HG03469 (cell line): ENCODE data around the gene MPO.

Source experiments
- ATAC-seq: cut with Tn5 transposase; IDR thresholded peaks from one replicate; pipeline ENCODE4 v1.9.1; 2021; ENCODE audit warnings: mild to moderate bottlenecking, moderate library complexity, moderate number of reproducible peaks; ENCODE audit not compliant: unreplicated experiment

The MPO gene

DNA sequence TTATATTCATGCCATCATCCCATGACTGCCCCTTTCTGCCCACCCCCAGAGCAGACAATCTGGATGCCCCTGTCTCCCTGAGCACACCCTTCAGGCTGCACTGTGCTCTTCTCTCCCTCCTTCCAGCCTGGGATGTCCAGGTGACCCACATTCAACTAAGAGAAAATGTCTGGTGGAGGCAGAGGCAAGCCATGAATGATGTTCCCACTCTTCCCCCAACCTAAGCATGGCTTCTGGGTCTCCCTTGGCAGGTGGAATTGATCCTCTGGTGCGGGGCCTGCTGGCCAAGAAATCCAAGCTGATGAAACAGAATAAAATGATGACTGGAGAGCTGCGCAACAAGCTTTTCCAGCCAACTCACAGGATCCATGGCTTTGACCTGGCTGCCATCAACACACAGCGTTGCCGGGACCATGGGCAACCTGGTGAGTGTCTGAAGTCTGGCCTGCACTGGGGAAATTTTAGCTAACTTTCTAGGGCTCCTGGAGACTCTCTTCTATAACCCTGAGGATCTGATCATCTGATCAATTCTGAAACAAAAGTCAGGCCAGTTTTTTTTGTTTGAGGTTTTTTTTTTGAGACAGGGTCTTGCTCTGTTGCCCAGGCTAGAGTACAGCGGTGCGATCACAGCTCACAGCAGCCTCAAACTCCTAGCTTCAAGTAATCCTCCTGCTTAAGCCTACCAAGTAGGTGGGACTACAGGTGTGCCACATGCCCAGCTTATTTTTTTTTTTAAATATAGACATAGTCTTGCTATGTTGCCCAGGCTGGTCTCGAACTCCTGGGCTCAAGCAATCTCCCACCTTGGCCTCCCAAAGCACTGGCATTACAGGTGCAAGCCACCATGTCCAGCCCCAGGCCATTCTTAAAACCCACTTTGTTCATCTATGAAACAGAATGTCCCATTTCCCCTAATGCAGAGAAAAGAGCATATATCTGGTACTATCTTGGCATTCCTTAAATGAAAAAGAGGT lies 14.5 kb downstream of the MPO start:
- ATAC-seq = no peak

DNA sequence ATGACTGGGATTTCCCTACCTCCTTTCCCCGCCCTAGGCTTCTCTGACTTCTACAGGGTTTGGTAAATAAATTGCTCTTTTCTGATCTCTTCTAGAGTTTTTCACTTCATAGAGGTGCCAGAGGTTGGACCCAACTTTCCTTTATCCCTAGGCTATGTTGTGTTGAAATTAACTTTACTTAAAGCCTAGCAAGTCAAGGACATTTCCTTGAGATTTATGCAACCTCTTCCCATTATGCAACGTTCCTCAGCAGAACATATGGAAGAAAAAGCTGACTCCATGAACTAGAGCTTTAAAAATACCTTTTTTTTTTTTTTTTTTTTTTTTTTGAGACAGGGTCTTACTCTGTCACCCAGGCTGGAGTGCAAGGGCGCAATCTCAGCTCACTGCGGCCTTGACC lies 15.5 kb downstream of the MPO start:
- ATAC-seq = no peak

DNA sequence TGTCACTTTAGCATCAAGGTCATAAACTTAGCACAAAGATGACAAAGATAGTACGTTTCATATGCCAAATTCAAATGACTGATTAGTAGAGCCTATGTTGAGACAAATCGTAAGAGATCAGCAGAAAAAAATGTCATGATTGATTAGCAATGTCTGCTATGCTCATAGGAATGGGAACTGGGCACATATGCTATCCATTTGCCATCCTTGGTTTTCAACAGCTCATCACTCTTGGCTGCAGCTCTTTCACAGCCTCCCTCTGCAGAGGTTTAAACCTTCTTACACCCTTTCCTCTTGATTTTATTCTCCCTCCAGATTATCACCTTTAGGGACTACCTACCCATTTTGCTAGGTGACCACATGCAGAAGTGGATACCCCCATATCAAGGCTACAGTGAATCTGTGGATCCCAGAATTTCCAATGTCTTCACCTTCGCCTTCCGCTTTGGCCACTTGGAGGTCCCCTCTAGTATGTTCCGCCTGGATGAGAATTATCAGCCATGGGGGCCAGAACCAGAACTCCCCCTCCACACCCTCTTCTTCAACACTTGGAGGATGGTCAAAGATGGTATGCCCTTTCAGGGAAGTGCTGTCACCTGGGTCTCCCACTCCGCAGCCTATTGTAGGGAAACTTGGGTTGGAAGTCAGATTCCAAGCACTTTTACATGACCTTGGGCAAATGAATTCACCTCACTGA lies 16.2 kb downstream of the MPO start:
- ATAC-seq = no peak

DNA sequence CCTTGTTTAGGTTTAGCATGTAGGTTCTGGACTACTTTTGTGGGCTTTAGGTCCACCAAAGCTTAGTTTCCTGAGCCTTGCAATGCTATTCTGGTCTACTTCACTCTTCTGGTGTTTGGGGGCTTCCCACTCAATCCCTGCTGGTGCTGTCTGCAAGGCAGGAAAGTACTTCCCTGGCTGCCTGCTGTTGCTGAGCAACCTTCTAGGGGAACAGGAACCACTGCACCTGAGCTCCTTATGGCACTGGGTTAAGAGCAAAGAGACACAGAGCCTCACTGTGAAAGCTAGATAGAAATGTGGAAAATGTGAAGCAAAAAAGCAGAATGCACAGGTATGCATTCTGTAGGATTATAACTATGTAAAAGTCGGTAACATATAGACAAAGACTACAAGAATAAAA lies 17.0 kb downstream of the MPO start:
- no peak for ATAC-seq

DNA sequence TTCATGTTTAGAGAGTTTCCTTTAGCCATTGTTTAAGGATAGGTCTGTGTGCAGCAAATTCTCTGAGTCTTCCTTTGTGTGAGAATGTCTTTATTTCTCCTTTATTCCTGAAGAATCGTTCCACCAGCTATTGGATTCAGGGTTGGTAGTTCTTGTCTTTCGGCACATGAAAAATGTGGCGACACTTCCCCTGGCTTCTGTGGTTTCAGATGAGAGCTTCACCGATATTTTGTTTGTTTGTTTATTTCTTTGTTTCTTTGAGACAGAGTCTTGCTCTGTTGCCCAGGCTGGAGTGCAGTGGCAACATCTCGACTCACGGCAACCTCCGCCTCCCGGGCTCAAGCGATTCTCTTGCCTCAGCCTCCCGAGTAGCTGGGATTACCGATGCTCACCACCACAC lies 18.6 kb downstream of the MPO start:
- ATAC-seq = no peak

DNA sequence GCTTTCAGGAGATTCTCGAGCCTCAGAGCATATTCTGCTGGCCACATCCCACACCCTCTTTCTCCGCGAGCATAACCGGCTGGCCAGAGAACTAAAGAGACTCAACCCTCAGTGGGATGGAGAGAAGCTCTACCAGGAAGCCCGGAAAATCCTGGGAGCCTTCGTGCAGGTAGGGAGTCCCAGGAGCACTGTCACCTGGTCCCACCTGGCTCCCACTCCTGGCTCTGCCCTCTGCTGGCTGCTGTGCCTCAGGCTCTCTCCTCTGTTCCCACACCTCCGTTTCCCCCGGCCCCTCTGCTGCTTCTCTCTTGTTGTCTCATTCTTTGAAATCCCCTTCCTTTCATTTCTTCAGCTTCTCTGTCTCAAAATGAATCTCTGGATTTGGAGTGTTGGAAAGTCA lies 25.9 kb downstream of the MPO start:
- no peak for ATAC-seq

DNA sequence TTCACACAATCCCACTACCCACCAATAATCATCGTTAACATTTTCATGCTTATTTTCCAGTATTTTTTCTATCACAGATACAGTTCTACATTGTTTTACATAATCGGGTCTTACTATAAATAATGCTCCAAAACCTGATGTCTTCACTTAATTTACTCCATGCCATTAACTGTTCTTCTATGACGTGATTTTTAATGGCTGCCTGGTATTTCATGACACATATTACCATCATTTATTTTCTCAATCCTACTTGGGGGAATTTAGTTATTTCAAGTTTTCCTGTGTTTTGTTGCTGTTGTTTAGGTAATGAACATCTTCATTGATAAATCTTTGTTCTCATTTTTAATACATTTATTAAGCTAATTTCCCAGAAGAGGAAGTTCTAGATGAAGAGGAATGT lies 27.7 kb downstream of the MPO start:
- no peak for ATAC-seq

DNA sequence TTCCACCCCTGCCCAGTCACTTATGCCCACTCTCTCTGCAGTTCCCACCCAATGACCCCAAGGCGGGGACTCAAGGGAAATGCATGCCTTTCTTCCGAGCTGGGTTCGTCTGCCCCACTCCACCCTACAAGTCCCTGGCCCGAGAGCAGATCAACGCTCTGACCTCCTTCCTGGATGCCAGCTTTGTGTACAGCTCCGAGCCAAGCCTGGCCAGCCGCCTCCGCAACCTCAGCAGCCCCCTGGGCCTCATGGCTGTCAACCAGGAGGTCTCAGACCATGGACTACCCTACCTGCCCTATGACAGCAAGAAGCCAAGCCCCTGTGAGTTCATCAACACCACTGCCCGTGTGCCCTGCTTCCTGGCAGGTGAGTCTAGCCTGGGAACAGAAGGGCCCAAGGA lies 28.6 kb downstream of the MPO start:
- ATAC-seq = no peak

DNA sequence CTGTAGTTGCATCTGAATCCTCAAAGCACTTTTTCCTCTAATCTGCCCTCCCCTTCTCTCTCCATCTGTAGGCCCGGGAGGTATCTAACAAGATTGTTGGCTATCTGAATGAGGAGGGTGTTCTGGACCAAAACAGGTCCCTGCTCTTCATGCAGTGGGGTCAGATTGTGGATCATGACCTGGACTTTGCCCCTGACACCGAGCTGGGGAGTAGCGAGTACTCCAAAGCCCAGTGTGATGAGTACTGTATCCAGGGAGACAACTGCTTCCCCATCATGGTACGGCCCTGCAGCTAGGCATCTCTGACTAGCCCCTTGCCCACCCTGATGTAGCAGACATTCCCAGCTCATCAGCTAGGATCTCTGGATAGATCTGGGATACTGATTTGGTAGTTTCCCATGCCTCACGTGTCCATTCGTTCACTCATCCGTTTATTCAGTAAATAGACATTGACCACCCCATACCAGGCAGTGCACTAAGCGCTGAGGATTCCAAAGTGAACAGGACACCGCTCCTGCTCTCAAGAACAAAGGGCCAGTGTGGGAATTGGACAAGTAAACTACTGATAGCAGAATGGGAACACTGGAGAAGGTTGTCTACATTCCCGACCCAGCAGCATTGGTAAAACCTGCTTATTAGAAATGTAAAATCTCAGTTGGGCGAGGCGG lies 30.3 kb downstream of the MPO start:
- no peak for ATAC-seq

DNA sequence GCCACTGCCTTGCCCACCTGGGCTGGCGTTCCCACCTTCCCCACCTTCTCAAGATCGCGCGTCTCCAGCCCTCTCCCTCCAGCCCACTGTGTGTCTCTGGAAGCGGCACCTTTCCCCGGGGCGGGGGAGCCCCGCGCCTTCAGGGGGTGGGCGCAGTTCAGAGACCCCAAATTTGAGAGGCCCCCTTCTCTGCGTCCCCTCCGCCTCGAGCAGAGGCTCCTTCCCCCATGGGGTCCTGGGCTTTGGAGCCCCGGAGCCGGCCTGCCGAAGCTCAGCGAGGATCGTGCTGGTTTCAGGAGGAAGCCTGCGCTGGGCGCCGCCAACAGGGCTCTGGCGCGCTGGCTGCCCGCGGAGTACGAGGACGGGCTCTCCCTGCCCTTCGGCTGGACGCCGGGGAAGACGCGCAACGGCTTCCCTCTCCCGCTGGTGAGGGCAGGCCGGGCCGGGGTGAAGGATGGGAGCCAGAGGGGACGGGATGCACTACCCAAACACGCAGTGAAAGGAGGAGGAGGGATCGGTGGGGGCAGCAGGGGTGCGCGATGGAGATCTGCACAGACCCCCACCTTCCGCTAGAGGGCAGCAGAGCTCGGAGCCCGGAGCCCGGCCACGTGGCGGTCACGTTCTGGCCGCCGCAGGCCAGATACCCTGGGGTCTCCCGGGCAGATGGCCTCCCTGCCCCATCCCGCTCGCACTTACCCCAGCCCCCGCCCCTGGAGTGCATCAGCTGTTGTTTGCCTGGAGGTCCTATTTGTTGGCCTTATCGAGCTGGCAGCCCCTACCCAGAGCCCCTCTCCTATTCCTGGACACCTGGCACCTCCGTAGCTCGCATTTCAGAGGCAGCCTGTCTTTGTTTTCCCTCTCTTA lies 31.2 kb downstream of the MPO start:
- no peak for ATAC-seq

DNA sequence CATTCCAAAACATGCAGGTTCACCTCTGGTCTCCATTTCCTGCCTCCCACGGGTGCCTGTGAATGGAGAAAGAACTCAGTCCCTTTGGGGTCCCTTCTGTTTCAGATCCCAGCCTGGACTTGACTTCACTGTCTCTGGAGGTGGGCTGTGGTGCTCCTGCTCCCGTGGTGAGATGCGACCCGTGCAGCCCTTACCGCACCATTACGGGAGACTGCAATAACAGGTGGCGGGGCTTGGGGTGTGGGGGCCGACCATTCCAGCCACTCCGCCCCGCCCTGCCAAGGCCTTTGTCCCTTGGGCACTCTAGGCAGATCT lies 31.8 kb downstream of the MPO start:
- ATAC-seq = no peak

DNA sequence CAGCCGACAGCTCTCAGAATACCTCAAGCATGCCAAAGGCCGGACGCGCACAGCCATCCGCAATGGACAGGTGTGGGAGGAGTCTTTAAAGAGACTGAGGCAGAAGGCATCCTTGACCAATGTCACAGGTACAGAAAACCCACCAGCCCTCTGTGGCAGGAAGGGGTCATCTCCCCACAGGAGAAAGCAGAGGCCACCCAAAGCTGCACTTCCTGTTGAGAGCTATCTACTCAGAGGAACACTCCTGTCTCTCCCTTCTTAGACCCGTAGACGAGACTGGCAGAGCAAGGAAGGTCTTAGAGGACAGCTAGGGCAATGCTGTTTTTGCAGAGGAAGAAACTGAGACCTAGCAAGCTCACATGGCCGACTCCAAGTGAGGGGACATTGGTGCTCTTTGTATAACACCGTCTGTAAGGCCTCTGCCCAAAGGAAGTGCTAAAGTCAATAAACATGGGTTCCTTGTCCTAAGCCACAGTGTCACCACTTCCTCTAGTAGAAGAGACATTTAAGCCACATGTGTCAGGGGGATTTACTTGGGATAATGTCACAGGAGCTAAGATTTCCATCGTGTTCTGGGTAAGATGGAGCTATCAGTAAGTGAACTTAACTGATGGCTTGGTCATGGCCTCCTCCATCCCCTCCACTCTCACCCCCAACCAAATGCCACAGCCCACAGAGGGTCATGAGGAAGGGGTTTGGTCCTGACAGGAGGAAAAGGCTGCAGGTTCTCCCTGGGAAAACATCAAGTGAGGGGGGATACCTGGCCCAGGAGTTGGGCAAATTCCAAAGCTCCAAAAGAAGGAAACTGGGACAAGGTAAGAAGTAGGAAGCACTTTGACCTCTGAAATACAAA lies 33.0 kb downstream of the MPO start:
- no peak for ATAC-seq

DNA sequence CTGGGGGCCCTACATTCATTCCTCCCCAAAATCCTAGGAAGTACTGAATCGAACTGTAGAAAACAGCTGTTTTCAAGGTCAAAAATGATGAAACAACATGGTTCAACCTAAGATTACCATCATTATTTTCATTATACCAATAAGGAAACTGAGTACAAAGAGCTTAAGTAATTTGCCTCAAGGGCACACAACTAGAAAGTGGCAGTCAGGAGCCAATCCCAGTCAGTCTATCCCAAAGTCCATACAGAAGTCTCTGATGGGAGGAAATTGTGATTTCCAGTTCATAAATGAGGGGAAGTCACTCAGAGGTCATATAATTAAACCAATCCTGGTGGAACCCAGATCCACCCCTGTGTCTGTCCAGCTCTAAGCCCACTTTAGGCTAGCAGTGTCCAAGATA lies 34.0 kb downstream of the MPO start:
- no peak for ATAC-seq

DNA sequence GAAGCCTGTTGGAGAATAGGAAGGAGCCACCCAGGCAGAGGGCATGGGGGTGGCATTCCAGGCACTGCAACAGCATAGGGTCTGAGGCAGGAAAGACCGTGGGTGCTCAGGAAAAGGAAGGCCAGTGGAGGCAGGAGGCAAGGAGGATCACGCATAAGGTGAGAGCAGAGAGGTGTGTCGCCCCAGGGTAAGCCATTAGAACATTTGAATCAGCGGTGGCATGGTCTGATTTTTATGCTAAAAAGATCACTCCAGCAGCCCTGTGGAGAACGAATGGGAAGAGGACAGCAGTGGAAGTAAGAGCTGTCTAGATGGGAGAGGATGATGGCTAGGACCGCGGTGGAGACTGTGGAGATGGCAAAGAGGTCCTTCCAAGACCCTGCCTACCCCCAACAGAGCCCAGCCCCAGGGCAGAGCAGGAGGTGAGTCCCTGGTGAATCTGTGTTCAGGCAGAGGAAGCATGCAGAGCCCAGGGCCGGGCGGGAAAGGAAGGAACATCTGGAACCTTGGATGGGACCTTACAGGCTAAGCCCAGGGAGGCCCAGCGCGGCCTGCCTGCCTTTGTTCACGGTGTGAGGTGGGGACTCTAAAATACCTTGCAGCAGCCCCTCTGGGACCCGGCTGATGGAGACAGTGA lies 34.5 kb downstream of the MPO start:
- no peak for ATAC-seq

DNA sequence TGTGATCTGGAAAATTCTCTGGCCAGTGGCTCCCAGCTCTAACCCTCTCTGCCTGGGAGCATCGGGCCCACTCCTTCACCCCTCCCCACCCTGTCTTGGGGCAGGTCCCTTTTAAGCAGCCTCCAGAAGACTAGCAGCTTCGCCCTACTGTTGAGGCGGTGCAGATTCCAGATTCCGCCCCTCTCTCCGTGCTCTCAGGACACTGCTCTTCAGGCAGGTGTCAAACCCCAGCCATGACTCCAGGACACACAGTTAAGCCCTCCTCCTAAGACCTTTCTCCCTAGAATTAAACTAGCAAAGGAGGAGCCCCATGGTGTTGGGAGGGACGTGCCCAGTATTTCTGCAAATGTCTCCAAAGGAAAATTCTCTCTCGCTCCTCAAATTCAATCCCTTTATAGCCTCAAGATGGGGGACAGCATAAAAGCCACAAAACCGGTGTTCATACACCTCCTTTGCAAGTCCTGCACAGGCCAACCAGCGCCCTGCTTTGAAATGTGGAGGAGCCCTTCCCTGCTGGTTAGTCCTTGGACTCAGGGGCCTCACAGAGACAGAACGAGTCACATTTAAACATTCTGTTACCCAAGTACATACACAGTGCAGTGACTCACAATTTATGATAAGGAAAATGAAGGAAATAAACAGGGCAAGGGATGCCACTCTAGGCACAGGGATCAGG lies 35.2 kb downstream of the MPO start:
- ATAC-seq = no peak

DNA sequence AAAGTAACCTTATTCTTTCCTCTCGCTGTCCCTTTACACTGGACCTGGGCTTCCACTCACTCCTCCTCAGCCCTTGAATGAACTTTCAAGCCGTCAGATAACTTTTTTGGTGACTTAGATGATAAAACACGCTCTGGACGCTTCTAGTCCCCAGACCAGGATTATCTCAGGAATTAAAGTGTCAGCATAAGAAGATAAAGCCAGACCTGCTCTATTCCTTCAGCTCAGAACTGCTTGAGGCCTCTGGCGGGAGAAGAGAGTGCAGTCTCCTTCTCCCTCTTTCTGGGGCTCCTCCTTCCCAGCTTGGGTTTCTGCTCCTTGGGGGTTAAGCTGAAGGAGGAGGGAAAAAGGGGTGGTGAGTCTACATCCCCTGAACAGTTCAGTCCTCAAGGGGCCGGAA lies 35.8 kb downstream of the MPO start:
- no peak for ATAC-seq

DNA sequence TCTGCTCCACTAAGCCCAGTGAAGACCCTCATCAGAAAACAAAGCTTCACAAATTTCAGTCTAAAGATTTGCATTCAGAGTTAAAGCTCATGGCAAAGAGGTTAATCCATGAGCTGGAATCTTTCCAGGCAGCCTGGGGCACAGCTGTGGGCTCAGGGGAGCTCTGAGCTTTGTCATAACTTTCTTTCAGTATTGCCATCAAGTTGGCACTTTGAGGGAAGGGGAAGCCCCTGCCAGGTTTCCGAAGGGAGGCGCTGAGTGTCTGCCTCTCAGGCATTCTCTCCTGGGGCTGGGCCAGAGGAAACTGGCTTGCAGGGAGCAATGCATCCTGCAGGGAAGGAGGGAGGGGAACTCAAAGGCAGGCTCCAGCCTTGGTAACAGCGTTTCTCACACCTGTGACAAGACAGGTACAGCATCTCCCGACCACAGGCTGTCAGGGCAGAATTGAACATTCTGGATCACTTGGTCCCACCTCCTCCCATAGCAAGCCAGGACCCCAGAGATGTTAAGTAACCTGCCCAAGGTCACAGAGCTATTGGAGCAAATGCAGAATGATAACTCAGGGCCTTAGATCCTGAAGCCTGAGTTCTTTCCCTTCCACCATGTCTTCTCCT lies 38.5 kb downstream of the MPO start:
- no peak for ATAC-seq

DNA sequence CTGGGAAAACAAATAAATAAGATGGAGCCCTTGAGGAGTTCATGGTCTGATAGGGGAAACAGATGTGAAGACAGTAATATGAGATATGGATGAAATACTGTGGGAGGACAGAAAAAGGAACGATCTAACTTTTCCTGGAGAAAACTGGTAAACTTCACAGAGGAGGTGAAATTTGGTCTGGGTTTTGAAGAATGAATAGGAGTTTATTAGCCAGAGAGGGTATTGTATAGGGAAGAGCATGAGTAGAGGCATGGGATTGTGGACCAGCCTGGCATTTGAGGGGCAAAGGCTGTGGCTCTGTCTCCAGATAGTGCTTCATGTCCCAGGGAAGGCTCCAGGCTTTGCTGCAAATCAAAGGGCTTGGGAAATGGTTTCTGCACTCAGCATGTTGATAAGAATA lies 40.7 kb downstream of the MPO start:
- no peak for ATAC-seq
